NCI-H146 treated with DMSO at 0.1 percent for 48 hours (cell line): ENCODE data around the gene ANKS1B.
A peak's percentile ranks its signal among the peaks of the same experiment; 100 is the strongest.

Experiments used
- DNase-seq: peaks from one replicate; lab custom pipeline; 2025; ENCODE audit not compliant: unreplicated experiment; lab: John Stamatoyannopoulos, UW

Gene ANKS1B

DNA sequence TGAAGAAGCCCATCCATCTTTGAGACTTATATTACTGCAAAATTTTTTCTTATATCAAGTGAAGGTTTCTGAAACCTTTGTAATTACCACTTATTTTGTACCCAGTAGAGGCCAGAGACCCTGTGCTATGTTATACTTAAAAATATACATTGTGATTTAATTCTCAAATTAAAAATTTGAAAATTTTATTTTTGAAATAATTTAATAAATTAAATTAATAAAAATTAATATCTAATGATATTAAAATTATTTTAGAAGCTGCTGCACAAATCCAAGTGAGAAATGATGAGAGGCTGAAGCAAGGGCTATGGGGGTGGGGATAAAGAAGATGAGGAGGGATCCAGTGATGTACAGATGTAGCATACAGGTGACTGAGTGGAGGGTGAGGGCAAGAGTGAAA lies 1080.9 kb downstream of the ANKS1B start:
- no peak for DNase-seq

DNA sequence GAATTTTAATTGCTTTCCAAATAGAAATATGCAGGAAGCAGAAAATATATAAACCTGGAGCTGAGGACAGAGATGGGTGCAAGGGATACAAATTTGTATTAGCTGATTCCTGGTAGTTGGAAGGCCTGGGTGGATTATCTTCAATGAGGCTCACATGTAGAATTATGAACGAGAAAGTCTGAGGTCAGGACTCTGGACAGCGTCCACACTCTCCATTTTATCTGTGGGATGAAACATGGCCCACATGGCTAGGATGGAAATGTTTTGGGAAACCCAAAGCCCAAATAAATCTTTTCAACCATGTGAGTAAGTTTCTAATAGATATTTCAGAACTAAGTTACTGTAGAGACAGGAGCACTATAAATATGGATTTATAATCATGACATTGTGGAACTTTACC lies 1083.5 kb downstream of the ANKS1B start:
- no peak for DNase-seq

DNA sequence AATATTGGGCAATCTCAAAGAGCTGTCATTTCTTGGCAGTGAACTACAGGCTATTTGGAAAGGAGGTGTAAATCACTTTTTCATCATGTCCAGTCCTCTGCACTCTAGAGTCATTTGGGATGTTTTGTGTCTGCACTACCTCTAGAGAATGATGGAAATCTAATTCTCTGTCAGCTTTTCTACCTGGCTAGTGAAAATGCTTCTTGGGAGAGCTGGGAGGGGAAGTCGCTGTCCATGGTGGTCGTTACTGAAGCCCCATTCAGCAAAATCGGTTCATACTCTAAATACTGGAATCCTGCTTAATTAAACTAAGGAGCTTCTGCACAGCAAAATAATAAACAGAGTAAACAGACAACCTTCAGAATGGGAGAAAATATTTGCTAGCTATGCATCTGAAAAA lies 1087.8 kb downstream of the ANKS1B start:
- no peak for DNase-seq

DNA sequence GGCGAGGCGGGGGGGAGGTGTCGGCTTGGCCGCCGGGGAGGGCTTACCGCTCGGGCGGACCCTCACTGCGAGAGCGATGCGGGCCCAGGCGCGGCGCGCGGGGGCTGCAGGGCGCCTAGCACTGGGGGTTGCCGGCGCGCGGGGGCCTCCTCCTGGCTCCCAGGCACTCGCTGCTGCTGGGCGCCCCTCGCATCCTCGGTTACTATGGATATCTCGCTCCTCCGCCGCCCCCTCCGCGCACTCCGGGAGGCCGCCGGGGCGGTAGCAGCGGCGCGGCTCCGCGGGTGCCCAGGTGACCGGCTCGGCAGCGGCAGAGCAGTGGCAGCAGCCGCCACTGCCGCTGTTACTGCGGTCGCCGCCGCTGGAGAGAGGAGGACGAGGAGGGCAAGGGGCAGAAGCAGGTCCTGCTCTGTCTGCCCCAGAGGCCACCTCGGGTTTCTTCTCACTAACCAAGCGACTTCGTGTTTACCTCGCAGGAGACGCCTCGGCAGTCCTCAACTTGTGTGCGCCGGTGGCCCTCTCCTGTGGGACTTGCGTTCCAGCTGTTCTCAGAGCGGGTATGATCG lies 1089.6 kb downstream of the ANKS1B start:
- DNase-seq: no peak

DNA sequence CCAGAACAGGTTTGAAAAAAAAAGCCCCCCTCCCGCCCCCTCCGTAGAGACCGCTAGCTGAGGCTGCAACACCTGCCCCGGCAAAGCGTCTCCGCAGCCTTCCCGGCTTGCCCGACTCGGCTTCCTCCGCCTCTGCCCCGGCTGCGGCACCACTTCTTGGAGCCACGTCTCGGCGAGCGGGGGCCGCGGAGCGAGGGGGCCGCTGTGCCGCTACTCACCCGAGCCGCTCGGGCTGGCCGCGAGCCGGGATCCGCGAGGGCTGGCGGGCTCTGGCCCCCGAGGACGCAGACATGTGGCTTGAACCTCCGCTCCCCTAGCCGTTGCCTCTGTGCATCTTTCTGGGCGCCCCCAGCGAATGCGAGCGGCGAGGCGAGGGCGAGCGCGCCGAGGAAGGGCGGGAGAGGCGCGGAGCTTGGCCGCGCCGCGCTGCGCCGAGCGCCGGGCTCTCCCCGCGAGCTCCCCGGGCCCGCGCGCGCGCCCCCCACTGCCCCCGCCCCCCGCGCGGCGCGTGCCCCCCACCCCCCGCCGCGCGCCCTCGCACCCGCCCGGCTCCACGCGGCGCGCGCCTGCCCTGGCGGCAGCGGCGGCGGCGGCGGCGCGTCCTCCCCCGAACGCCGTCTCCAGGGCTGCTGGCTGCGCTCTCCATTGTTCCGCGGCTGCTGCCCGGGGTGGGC lies 1090.2 kb downstream of the ANKS1B start:
- peak; percentile 31 for DNase-seq

DNA sequence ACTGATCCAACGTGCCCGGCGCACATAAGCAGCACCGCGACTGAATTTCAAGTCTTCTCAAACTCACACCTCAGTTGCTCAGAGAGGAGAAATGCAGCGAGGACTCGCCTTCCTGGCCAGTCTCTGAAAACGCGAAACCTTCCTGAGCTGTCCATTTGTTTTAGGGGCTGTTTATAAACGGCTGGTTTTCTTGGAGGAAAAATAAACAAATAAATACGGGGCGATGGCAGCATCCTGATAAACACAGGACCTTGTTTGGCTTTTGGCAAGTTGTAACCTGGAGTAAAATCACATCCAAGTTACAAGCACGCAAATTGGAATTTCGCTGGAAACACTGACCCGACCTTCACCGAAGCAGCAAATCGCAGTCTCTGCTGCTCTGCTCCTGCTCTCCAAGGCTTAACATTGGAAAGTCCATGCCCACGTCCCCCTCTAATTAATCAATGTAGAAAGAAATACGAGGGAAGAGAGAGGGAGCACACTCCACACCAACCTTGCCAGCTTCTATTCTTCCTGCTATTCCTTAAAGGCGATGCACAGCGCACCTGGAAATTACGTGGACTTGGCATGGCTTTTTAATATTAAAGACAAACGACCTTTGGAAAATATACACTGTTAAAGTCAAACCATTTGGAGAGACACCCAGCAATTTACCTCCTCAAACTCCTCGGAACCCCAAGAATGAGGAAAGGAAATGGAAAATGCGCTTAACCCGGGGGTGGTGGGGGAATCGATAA lies 1090.9 kb downstream of the ANKS1B start:
- DNase-seq: no peak

DNA sequence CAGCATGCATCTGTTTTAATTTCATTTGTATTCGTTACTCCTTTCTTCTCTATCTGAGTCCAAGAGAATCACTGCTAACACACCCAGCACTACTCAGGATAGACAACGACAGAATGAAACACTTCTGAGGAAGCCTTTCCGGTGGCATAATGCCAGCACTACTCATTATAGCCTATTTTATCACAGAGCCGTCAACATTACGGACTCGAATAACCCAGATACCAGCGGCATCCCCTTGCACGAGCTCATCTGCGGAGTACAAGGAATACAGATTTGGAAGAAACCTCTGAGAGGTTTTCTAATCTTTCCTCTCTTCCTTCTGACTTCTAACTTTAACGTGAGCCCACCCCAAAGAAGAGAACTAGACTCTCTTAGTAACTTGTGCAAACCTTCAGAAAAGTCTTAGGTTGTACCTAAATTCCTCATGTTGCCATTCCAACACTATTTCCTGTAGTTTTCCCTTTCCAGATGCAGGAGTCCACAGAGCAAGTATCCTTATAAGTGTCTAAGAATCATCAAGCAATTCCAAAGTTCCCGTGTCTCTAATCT lies 1091.5 kb downstream of the ANKS1B start:
- no peak for DNase-seq

DNA sequence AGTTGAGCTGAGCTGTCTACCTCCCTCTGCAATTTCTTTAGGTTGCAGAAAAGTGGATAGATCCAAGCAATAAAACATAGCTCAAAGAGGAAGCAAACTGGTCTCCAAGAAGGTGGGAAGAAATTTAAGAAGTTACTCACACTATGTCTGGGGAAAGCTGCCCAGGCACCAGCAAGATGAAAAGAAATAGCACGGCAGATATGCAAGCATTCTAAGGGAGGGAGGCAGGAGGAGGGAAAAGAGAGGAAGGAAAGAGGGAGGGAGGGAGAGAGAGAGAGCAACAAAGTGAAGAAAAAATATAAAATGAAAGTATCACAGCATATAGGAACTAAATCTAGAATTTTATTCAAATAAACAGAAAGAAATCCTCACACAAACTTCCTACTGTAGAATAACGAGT lies 1099.0 kb downstream of the ANKS1B start:
- no peak for DNase-seq

DNA sequence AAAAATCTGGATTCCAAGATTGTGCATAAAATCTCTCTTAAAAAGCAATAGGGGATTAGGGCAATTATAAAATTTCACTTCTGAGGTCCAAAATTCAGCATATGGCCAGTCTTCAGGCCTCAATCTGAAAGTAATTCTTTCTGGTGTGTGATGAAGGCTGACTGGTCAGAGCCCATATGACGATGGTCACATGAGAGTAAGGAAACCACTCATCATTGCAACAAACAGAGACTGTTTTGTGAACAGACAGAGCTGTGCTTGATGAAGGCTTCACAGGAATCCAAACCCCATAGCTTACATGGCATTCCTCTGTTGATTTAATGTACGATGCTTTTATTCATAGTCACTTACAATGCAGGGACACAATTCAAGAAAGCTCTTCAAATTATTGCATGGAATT lies 1101.5 kb downstream of the ANKS1B start:
- DNase-seq: no peak

DNA sequence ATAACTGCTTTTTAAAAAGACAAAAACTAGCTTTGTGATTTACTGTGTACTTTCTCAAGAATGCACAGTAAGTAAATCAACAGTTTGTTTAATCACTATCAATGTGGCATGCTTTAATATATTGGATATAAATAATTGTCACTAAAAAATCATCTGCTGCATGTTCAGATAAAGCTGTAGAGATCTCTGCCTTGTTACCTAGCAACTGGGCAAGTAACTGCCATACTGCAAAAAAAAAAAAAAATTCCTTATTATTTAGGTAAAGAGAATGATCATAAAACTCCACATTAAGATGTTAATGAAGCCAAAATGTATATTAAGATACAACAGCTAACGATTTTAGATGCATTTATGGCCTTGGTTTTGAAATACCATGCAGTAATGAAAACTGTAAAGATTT lies 1102.2 kb downstream of the ANKS1B start:
- no peak for DNase-seq

DNA sequence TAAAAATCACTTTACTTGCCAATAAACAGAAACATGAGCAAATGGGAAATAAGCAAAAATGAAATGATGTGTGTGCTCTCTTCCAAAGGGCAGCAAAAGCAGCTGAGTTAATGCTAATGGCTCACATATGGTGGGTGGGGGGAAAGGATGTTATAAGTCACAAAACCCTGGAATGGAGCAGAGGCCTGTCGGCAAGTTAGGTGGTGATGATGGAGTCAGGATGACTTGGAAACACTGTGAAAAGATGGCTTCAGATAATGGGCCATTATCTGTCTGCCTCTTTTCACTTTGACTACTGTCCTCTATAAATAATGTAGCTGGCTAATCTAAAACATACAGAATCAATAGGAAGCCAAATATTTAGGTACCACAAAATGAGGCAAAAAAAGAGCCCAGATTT lies 1111.0 kb downstream of the ANKS1B start:
- no peak for DNase-seq

DNA sequence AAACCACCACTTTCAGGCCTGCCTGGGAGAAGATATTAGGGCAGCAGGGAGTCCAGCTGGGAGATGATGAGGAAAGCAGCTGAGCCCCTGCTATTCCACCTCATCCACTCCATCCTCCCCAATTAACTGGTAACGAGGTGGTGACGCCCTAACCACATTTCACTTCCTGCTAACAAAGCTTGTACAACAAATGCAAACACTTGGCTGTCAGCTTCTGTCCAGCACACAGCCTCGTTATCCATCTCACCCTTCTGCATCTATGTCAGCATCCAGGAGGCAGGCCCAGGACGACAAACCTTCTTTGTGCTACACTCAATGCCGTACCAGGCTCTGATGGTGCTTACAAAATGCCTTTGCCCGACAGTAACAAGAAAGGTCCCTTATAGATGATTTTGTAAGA lies 1114.2 kb downstream of the ANKS1B start:
- no peak for DNase-seq

DNA sequence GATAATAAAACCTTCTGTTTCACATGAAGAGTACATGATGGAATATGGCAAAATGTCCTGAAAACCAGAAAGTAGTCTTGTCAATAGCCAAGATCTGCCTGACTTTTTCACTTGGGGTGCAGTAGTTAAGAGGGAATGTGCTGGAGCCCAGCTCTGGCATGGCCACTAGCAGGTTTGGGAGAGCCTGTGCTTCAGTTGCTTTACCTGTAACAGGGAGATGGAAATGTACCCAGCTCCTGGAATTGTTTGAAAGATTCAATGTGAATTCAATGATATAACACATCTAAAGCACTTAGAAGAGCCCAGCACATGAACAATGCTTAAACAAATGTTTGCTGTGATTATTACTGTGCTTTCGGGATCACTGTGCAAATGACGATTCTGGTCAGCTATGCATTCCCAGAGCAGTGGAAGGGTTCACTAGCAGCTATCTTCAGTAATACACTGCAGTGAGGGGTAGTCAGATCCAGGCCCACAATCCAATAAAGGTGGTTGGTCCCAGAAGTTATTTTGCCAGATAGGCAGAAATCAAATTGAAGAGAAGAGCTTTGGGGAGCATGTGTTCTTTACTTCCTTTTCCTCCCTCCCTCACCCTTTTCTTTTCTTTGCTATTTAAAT lies 1114.7 kb downstream of the ANKS1B start:
- DNase-seq: no peak

DNA sequence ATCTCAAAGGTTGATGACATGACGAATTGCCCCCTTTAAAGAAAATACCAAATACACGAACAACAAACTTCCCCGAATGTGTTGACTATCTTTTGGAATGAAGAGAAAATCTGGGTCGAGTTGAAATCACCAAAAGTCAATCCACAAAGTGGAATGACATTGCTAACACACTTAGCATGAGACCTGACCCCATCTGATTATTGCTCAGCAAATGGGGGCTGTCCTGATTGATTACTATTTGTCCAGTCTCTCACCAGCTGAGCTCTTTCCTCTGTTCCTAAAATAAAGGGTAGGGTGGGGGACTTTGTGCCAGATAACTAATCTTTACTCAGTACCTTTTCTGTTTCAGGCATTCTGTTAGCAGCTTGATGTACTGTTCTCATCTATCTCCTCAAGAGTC lies 1116.2 kb downstream of the ANKS1B start:
- DNase-seq: no peak

DNA sequence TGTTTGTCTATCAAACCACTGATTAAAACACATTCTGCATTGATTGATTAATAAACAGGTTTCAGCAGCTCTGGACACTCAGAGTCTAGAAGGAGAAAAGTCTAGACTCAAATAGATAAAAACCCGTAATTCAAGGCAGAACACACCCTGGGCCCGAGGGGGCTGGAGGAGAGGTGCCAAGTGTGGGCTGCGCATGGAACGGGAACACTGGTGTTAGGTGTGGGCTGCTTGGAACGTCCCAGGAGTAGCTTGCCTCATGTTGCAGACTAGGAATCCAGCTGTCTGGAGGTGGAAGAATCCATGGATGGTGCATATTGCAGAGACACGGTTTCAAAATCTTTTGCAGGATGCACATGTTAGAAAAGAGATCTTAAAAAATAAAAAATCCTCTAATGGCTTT lies 1116.7 kb downstream of the ANKS1B start:
- no peak for DNase-seq

DNA sequence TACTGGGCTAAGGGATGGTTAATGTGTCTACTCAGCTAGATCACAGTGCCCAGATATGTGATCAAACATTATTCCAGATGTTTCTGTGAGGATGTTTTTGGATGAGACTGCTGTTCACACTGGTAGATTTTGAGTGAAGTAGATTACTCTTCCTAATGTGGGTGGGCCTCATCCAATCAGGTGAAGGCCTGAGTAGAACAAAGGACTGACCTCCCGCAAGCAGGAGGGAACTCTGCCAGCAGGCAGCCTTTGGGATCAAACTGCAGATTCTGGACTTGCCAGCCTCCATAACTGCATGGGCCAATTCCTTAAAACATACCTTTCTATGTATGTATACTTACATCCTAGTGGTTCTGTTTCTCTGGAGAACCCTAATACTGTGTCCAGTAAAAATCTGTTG lies 1120.4 kb downstream of the ANKS1B start:
- no peak for DNase-seq

DNA sequence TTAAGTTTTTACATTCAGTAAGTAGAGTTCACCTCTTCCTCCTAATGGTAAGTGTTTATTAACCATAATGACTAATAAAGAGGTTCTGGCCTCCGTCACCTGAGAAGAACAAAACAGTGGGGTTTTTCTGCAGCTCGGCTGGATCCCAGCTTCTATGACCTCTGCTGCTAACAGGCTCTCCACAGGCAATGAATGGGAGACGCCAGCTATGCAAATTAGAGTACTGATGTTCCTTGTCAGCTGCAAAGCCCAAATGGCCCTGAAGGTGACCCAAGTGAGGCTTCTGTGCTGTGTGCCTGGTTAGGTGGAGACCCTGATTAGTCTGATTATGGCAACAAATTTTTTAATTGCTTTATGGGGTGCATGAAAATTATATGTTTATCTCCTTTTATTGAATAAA lies 1121.6 kb downstream of the ANKS1B start:
- DNase-seq: no peak

DNA sequence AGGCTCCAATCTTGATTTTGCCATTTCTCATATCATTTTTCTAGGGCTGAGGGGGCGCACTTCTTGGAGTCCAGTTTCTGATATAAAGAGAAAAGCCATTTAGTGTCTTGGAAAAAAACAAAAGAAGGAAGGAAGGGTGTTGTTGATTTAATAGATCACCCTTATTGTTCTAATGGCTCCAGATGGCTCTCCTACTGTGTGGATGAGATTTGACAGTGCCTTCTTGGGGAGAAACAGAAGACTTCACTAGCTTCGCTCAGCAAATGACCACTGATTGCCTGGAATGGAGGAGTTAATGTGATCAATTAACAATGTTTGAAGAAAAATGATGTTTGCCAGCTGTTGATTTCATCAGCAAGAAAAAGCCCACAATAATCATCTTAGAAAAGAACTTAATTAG lies 1123.5 kb downstream of the ANKS1B start:
- DNase-seq: no peak

DNA sequence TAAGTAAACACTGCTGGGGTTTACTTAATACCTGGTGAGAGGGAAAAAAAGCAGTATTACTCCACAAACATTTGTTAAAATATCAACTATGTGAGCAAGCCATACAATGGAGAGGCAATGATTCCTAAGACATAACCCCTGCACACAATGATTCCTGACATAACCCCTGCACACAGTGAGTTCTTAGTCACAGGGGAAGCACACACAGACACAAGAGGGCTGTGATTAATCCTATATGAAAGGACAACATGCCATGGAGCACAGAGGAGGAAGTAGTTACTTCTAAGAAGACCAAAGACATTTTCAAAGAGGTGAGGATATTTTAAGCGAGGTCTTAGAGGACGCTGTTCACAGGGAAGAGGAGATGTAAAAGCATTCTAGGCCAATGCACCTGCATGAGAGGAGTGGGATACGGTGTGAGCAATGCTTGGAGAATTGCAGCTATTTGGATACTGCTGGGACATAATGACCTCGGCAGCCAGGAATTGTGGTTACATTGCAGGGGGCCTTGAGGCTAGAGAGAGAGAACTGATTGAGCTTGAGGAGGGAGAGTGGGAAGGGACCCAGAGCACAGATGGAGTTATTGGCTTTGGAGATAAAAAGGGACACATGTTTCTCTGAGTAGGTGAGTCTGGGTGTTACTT lies 1127.7 kb downstream of the ANKS1B start:
- no peak for DNase-seq

DNA sequence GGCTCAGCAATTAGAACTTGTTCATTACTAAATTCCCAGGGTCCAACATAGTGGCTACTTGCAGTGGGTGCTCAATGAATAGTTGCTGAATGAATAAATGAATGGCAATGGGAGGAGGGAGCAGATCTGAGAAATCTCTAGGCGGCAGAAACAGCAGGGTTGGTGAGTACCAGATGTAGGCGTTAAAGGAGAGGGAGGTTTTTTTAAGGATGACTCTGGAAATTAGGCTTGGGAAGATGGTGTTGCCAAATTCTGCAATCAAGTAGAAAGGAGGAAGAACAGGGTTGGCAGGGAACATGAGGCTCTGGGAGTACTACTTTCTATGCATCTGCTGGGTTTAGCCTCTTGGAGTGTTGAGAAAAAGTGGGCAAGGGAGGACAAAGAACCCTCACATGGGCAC lies 1132.6 kb downstream of the ANKS1B start:
- no peak for DNase-seq

DNA sequence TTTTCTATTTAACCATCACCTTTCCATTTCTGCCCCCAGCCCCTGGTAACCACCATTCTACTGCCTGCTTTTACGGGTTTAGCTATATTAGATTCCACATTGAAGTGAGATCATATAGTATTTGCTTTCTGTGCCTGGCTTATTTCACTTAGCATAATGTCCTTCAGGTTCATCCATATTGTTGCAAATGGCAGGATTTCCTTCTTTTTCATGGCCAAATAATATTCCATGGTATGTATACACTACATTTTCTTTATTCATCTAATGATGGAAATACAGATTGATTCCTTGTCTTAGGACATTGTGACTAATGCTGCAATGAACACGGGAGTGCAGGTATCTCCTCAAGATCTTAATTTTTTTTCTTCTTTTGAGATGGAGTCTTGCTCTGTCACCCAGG lies 1137.5 kb downstream of the ANKS1B start:
- DNase-seq: no peak
